ENCODE results near the gene MRPL41. TPM values are rescaled to one million over a fixed set of nuclear protein-coding genes. Genes with fewer than 3 reads are reported as not detected.

Gene MRPL41
- total and polyA plus RNA-seq, 2 of the 13 experiments (the other 11 are each of a cell fraction or from before 2014, with no cell fraction given): 20.9 to 54.0 TPM

- TF ChIP-seq DMTF1 (CRISPR knock-in tag; IDR thresholded peaks at IDR 0.05) (no peak), ZNF678 (CRISPR knock-in tag; IDR thresholded peaks at IDR 0.05) (no peak), ZKSCAN1 (IDR thresholded peaks at IDR 0.05; ENCODE audit: low read length) (no peak), ZNF337 (CRISPR knock-in tag; IDR thresholded peaks at IDR 0.05; ENCODE audit: borderline replicate concordance, low read depth) (peak; percentile 61; the same call in 1 of the 2 replicates), ZNF296 (CRISPR knock-in tag; conservative IDR thresholded peaks at IDR 0.05) (no peak), PLSCR1 (CRISPR knock-in tag; IDR thresholded peaks at IDR 0.05; ENCODE audit: borderline replicate concordance) (no peak), RFX1 (IDR thresholded peaks at IDR 0.05) (no peak), HDAC1 (CRISPR knock-in tag; IDR thresholded peaks at IDR 0.05) (no peak), HMG20A (CRISPR knock-in tag; IDR thresholded peaks at IDR 0.05; ENCODE audit: borderline replicate concordance) (no peak), ZNF543 (CRISPR knock-in tag; IDR thresholded peaks at IDR 0.05) (no peak), FIP1L1 (IDR thresholded peaks at IDR 0.05; ENCODE audit: borderline replicate concordance, insufficient read depth, low read depth, low read length) (no peak), ETV6 (CRISPR knock-in tag; conservative IDR thresholded peaks at IDR 0.05) (no peak), HNF4A (CRISPR knock-in tag; IDR thresholded peaks at IDR 0.05) (peak; percentile 52), ZIK1 (CRISPR knock-in tag; IDR thresholded peaks at IDR 0.05; ENCODE audit: borderline replicate concordance, low read depth) (no peak), EP300 (IDR thresholded peaks at IDR 0.05; ENCODE audit: low read depth in 2 of 2, low read length in 2 of 2) (no peak), EP300 (CRISPR knock-in tag; IDR thresholded peaks at IDR 0.05; ENCODE audit: borderline replicate concordance) (no peak), ZNF577 (CRISPR knock-in tag; IDR thresholded peaks at IDR 0.05; ENCODE audit: borderline replicate concordance, low read depth) (no peak), ZNF468 (CRISPR knock-in tag; IDR thresholded peaks at IDR 0.05) (no peak), NFE2L2 (IDR thresholded peaks at IDR 0.05; ENCODE audit: low read length) (no peak), ZNF746 (CRISPR knock-in tag; IDR thresholded peaks at IDR 0.05) (no peak), ZNF576 (CRISPR knock-in tag; IDR thresholded peaks at IDR 0.05) (no peak), ZNF207 (IDR thresholded peaks at IDR 0.05; ENCODE audit: borderline replicate concordance) (no peak), ZNF629 (CRISPR knock-in tag; conservative IDR thresholded peaks at IDR 0.05) (no peak; the same call in 1 of the 2 replicates)
- TF ChIP-seq, protein P1, sequence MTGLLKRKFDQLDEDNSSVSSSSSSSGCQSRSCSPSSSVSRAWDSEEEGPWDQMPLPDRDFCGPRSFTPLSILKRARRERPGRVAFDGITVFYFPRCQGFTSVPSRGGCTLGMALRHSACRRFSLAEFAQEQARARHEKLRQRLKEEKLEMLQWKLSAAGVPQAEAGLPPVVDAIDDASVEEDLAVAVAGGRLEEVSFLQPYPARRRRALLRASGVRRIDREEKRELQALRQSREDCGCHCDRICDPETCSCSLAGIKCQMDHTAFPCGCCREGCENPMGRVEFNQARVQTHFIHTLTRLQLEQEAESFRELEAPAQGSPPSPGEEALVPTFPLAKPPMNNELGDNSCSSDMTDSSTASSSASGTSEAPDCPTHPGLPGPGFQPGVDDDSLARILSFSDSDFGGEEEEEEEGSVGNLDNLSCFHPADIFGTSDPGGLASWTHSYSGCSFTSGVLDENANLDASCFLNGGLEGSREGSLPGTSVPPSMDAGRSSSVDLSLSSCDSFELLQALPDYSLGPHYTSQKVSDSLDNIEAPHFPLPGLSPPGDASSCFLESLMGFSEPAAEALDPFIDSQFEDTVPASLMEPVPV (CRISPR knock-in tag; IDR thresholded peaks at IDR 0.05): no peak
- TF ChIP-seq, protein P2, sequence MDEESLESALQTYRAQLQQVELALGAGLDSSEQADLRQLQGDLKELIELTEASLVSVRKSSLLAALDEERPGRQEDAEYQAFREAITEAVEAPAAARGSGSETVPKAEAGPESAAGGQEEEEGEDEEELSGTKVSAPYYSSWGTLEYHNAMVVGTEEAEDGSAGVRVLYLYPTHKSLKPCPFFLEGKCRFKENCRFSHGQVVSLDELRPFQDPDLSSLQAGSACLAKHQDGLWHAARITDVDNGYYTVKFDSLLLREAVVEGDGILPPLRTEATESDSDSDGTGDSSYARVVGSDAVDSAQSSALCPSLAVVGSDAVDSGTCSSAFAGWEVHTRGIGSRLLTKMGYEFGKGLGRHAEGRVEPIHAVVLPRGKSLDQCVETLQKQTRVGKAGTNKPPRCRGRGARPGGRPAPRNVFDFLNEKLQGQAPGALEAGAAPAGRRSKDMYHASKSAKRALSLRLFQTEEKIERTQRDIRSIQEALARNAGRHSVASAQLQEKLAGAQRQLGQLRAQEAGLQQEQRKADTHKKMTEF (CRISPR knock-in tag; IDR thresholded peaks at IDR 0.05): peak; percentile 50; the same call in 1 of the 2 replicates
Measured at GRCh38 chr9:137552022-137552768, 516 bp downstream of the MRPL41 start (continued).

All from HepG2 (cell line).